BE2C (cell line): ENCODE results near the gene PTPN11.

ENCODE experiments used
- DNase-seq: peaks from one replicate; pipeline ENCODE4 v3.0.0-alpha.2; 2020
- H3K27me3 ChIP-seq: fragments of 250-450 bp; sonication (Bioruptor Pico); 2 replicates; pipeline ENCODE4 v1.5.1; 2020; ENCODE audit warnings: mild to moderate bottlenecking
- H3K36me3 ChIP-seq: fragments of 250-450 bp; sonication (Bioruptor Pico); 2 replicates; pipeline ENCODE4 v1.5.1; 2020; ENCODE audit warnings: mild to moderate bottlenecking
- H3K4me1 ChIP-seq: fragments of 250-450 bp; sonication (Bioruptor Pico); 2 replicates; pipeline ENCODE4 v1.5.1; 2020
- H3K4me3 ChIP-seq: 2 replicates; pipeline ENCODE4 v1.5.1; 2011; ENCODE audit warnings: low read depth, low read length
- H3K9me3 ChIP-seq: fragments of 250-450 bp; sonication (Bioruptor Pico); 2 replicates; pipeline ENCODE4 v1.5.1; 2020
- CTCF ChIP-seq: IDR thresholded peaks from 2 replicates; pipeline ENCODE4 v1.5.1; 2012; ENCODE audit warnings: mild to moderate bottlenecking, low read depth, low read length

PTPN11 gene

GRCh38 chr12:112540021-112540420, 121.3 kb downstream of the PTPN11 start:
- DNase-seq: no peak
- Histone ChIP-seq H3K4me3 (no peak overlapping the region), H3K27me3 (no peaks in the 10 kb centered on the region), H3K36me3 (no peaks in the 10 kb centered on the region), H3K9me3 (no peaks in the 10 kb centered on the region), H3K4me1 (no peaks in the 10 kb centered on the region)
- TF ChIP-seq CTCF: no peak

DNA sequence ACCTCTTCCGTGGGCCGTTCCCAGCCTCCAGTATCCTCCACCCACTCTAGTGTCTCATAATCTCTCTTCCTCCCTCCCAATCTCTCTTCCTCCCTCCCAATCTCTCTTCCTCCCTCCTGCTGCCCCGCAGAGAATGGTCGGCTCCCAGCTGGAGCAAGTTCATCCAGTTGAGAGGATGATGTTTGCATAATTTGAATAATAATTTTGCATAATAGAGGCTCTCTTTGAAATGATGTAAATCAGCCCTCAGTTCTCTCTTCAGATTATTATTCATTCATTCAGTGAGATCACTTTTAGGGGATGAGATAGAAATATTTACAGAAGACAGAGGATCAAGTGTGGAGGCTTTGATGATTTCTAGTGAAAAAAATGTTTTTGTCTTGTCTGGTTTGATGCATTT, 125.0 kb downstream of the PTPN11 start:
- Histone ChIP-seq H3K9me3 (no peaks in the 10 kb centered on the region), H3K4me1 (no peaks in the 10 kb centered on the region), H3K27me3 (no peaks in the 10 kb centered on the region), H3K4me3 (no peak overlapping the region), H3K36me3 (no peaks in the 10 kb centered on the region)
- no peak for TF ChIP-seq CTCF
- no peak for DNase-seq

- TF ChIP-seq CTCF: no peak
- Histone ChIP-seq H3K27me3 (no peaks in the 10 kb centered on the region), H3K36me3 (no peaks in the 10 kb centered on the region), H3K4me3 (no peak overlapping the region), H3K4me1 (no peaks in the 10 kb centered on the region), H3K9me3 (no peaks in the 10 kb centered on the region)
- DNase-seq: no peak
Measured at GRCh38 chr12:112546339-112546738, 127.6 kb downstream of the PTPN11 start.

- Histone ChIP-seq H3K27me3 (no peaks in the 10 kb centered on the region), H3K4me3 (no peak overlapping the region), H3K9me3 (no peaks in the 10 kb centered on the region), H3K36me3 (no peaks in the 10 kb centered on the region), H3K4me1 (no peaks in the 10 kb centered on the region)
- no peak for DNase-seq
- no peak for TF ChIP-seq CTCF
Measured at GRCh38 chr12:112546996-112547395, 128.2 kb downstream of the PTPN11 start.

DNA sequence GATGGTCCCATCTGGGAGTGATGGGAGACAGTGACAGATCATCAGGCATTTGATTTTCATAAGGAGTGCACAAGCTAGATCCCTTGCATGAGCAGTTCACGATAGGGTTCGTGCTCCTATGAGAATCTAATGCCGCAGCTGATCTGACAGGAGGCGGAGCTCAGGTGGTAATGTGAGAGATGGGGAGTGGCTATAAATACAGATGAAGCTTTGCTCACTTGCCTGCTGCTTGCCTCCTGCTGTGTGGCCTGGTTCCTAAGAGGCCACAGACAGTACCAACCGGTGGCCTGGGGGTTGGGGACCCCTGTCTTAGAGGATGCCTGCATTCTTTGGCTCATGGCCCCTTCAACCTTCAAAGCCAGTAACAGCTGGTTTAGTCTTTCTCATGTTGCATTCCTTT, 130.3 kb downstream of the PTPN11 start:
- no peaks in the 10 kb centered on the region for H3K36me3 ChIP-seq
- H3K9me3 ChIP-seq: no peaks in the 10 kb centered on the region
- no peak for DNase-seq
- no peaks in the 10 kb centered on the region for H3K4me1 ChIP-seq
- no peak for TF ChIP-seq CTCF
- H3K27me3 ChIP-seq: no peaks in the 10 kb centered on the region
- H3K4me3 ChIP-seq: no peak overlapping the region

GRCh38 chr12:112551681-112552080, 132.9 kb downstream of the PTPN11 start:
- H3K36me3 ChIP-seq: no peaks in the 10 kb centered on the region
- no peak for TF ChIP-seq CTCF
- no peak for DNase-seq
- no peak overlapping the region for H3K4me3 ChIP-seq
- H3K9me3 ChIP-seq: no peaks in the 10 kb centered on the region
- no peaks in the 10 kb centered on the region for H3K27me3 ChIP-seq
- no peaks in the 10 kb centered on the region for H3K4me1 ChIP-seq
